HEK293 (cell line): ENCODE measurements around the gene C3orf49.

Experiments
- CTCF ChIA-PET: fragments of 350-600 bp; formaldehyde crosslinking; extraction: SDS; loops from one replicate; lab custom pipeline; 2021; ENCODE audit warnings: antibody characterized with exemption; lab: Yijun Ruan, JAX
- POLR2A ChIA-PET: fragments of 300-600 bp; formaldehyde crosslinking; extraction: SDS; loops from one replicate; lab custom pipeline; 2020; ENCODE audit warnings: antibody characterized with exemption, inconsistent platforms; lab: Yijun Ruan, JAX
- H3K27ac ChIP-seq: fragments of 200-500 bp; sonication (Bioruptor generic); 2 replicates; pipeline ENCODE4 v1.5.1; 2014; ENCODE audit warnings: low read depth, low read length, control low read depth, inconsistent platforms; ENCODE audit errors: extremely low read depth
- H3K36me3 ChIP-seq, 2 experiments: fragments of 200-500 bp in 1 of 2; sonication (Bioruptor generic) in 1 of 2; 1 replicate in 1 of 2; 2 replicates in 1 of 2; pipeline ENCODE4 v1.5.1; 2014 to 2017; ENCODE audit warnings: inconsistent platforms in 2 of 2, low read length in 2 of 2; ENCODE audit not compliant: control insufficient read depth in 2 of 2, insufficient read depth in 1 of 2
- H3K4me1 ChIP-seq: fragments of 200-500 bp; sonication (Bioruptor generic); 2 replicates; pipeline ENCODE4 v1.5.1; 2014; ENCODE audit warnings: mild to moderate bottlenecking, low read length, inconsistent platforms; ENCODE audit not compliant: control insufficient read depth, insufficient read depth
- H3K4me3 ChIP-seq: 2 replicates; pipeline ENCODE4 v1.5.1; 2011; ENCODE audit warnings: low read depth, mild to moderate bottlenecking, control low read depth, low read length, moderate library complexity
- H3K9me3 ChIP-seq: fragments of 200-500 bp; sonication (Bioruptor generic); 2 replicates; pipeline ENCODE4 v1.5.1; 2014; ENCODE audit warnings: low read depth, low read length, inconsistent platforms; ENCODE audit not compliant: control insufficient read depth, insufficient read depth
- CTCF ChIP-seq: fragments of 450-650 bp; formaldehyde crosslinking; IDR thresholded peaks from 2 replicates; pipeline ENCODE4 v1.5.1; 2016; ENCODE audit warnings: missing biosample characterization, missing genetic modification characterization
- FEZF1 ChIP-seq: fragments of 450-650 bp; formaldehyde crosslinking; IDR thresholded peaks from 2 replicates; pipeline ENCODE4 v1.5.1; 2016; ENCODE audit warnings: missing biosample characterization, missing genetic modification characterization
- REST ChIP-seq: fragments of 450-650 bp; formaldehyde crosslinking; IDR thresholded peaks from 2 replicates; pipeline ENCODE4 v1.5.1; 2016; ENCODE audit warnings: missing biosample characterization, missing genetic modification characterization
- SCRT2 ChIP-seq: fragments of 450-650 bp; formaldehyde crosslinking; IDR thresholded peaks from 2 replicates; pipeline ENCODE4 v1.5.1; 2016; ENCODE audit warnings: missing biosample characterization, missing genetic modification characterization
- ZBTB48 ChIP-seq: fragments of 450-650 bp; formaldehyde crosslinking; IDR thresholded peaks from 2 replicates; pipeline ENCODE4 v1.5.1; 2016; ENCODE audit warnings: missing biosample characterization, missing genetic modification characterization
- ZFP3 ChIP-seq: fragments of 450-650 bp; formaldehyde crosslinking; IDR thresholded peaks from 2 replicates; pipeline ENCODE4 v1.5.1; 2016; ENCODE audit warnings: low read depth, missing biosample characterization, missing genetic modification characterization
- ZIC2 ChIP-seq: fragments of 450-650 bp; formaldehyde crosslinking; IDR thresholded peaks from 2 replicates; pipeline ENCODE4 v1.5.1; 2016; ENCODE audit warnings: missing biosample characterization, missing genetic modification characterization
- ZNF155 ChIP-seq: fragments of 450-650 bp; formaldehyde crosslinking; IDR thresholded peaks from 2 replicates; pipeline ENCODE4 v1.5.1; 2016; ENCODE audit warnings: missing biosample characterization, missing genetic modification characterization
- ZNF19 ChIP-seq: fragments of 450-650 bp; formaldehyde crosslinking; IDR thresholded peaks from 2 replicates; pipeline ENCODE4; 2016; ENCODE audit warnings: missing biosample characterization, missing genetic modification characterization, low read depth
- ZNF335 ChIP-seq: fragments of 450-650 bp; formaldehyde crosslinking; conservative IDR thresholded peaks from 2 replicates; pipeline ENCODE4 v1.5.1; 2016; ENCODE audit warnings: missing biosample characterization, missing genetic modification characterization
- ZNF394 ChIP-seq: fragments of 450-650 bp; formaldehyde crosslinking; IDR thresholded peaks from 2 replicates; pipeline ENCODE4 v1.5.1; 2016; ENCODE audit warnings: missing biosample characterization, missing genetic modification characterization, mild to moderate bottlenecking, moderate library complexity, borderline replicate concordance
- ZNF529 ChIP-seq: fragments of 450-650 bp; formaldehyde crosslinking; IDR thresholded peaks from 2 replicates; pipeline ENCODE4 v1.5.1; 2017; ENCODE audit warnings: missing genetic modification characterization, missing biosample characterization; ENCODE audit not compliant: insufficient replicate concordance
- ZNF558 ChIP-seq: fragments of 450-650 bp; formaldehyde crosslinking; IDR thresholded peaks from 2 replicates; pipeline ENCODE4 v1.5.1; 2016; ENCODE audit warnings: missing biosample characterization, missing genetic modification characterization
- ZNF571 ChIP-seq: fragments of 450-650 bp; formaldehyde crosslinking; IDR thresholded peaks from 2 replicates; pipeline ENCODE4 v1.5.0; 2017; ENCODE audit warnings: missing biosample characterization, missing genetic modification characterization
- ZNF623 ChIP-seq: fragments of 450-650 bp; formaldehyde crosslinking; IDR thresholded peaks from 2 replicates; pipeline ENCODE4 v1.5.1; 2016; ENCODE audit warnings: missing biosample characterization, missing genetic modification characterization
- ZNF654 ChIP-seq: fragments of 450-650 bp; formaldehyde crosslinking; IDR thresholded peaks from 2 replicates; pipeline ENCODE4 v1.5.1; 2016; ENCODE audit warnings: low read depth, missing biosample characterization, missing genetic modification characterization

C3orf49 gene

GRCh38 chr3:63818282-63819150, 583 bp upstream of the C3orf49 start:
- ChIA-PET POLR2A (no interaction called here), CTCF (interaction anchor here (0.6 to 4.7 kb wide), 26 partner anchors 10 to 1225 kb away, joined by 3 to 56 read pairs (median 4); no protein-coding TSS in a partner anchor)
- H3K4me3 ChIP-seq: no peak overlapping the region

GRCh38 chr3:63824309-63824708, 5.2 kb downstream of the C3orf49 start:
- Histone ChIP-seq H3K9me3 (no peaks in the 10 kb centered on the region), H3K36me3 (peaks cover 0 to 12% of the 10 kb centered on the region in 2 experiments; a peak in 1 of 3 replicates), H3K4me1 (no peaks in the 10 kb centered on the region), H3K4me3 (no peak overlapping the region), H3K27ac (no peak overlapping the region)
- ChIA-PET POLR2A (no interaction called here), CTCF (interaction anchor here (1.2 kb wide), 1 partner anchor 474 kb away, joined by 3 read pairs; no protein-coding TSS in a partner anchor)
- TF ChIP-seq ZNF529 (tag by site-specific recombination) (no peak), ZNF558 (tag by site-specific recombination) (no peak), FEZF1 (no peak), ZNF623 (no peak), REST (tag by site-specific recombination) (no peak), SCRT2 (tag by site-specific recombination) (no peak), CTCF (tag by site-specific recombination) (no peak), ZIC2 (tag by site-specific recombination) (no peak)

More at GRCh38 chr3:63818282-63819150, 583 bp upstream of the C3orf49 start:
- H3K9me3 ChIP-seq: no peaks in the 10 kb centered on the region
- TF ChIP-seq ZNF654: peak; percentile 78
- TF ChIP-seq ZNF19 (tag by site-specific recombination): no peak
- no peak for TF ChIP-seq ZNF394 (tag by site-specific recombination)
- no peak for TF ChIP-seq ZBTB48 (tag by site-specific recombination)
- no peak for TF ChIP-seq ZNF571
- TF ChIP-seq ZNF155 (tag by site-specific recombination): no peak
- 0 out of 2 replicates have a peak, but pooled peaks have one; percentile 11 for TF ChIP-seq ZFP3 (tag by site-specific recombination)
- TF ChIP-seq ZNF335: 0 out of 2 replicates have a peak, but pooled peaks have one; percentile 22
- TF ChIP-seq CTCF (tag by site-specific recombination): 0 out of 2 replicates have a peak, but pooled peaks have one; percentile 31
- TF ChIP-seq, all 188 proteins: peak for 4
- no peaks in the 10 kb centered on the region for H3K36me3 ChIP-seq
- no peak overlapping the region for H3K27ac ChIP-seq
- peaks cover 3% of the 10 kb centered on the region; the same call in 1 of the 2 replicates for H3K4me1 ChIP-seq
